HK-2 (cell line): ENCODE results near the gene PRSS12.
"Not testable (repeated sequence)": the region's sequence is repeated elsewhere in the genome, so short reads cannot be mapped to it uniquely, and the experiment has no call there.

Experiments used
- DNase-seq: peaks from one replicate; pipeline ENCODE4 v3.0.0-alpha.2; 2018; ENCODE audit not compliant: unreplicated experiment

Gene PRSS12

DNA sequence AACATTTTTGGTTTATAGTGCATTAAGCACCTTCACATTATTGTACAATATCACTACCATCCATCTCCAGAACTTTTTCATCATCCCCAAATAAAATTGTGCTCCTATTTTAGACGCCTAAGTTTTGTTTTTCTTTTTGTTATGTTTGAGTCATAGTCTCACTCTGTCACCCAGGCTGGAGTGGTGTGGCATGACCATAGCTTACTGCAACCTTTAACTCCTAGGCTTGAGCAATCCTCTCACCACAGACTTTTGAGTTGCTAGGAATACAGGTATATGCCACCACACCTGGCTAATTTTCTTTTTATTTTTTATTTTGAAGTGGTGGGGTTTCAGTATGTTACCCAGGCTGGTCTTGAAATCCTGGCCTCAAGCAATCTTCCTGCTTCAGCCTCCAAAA, 33.9 kb downstream of the PRSS12 start:
- DNase-seq: no peak

DNA sequence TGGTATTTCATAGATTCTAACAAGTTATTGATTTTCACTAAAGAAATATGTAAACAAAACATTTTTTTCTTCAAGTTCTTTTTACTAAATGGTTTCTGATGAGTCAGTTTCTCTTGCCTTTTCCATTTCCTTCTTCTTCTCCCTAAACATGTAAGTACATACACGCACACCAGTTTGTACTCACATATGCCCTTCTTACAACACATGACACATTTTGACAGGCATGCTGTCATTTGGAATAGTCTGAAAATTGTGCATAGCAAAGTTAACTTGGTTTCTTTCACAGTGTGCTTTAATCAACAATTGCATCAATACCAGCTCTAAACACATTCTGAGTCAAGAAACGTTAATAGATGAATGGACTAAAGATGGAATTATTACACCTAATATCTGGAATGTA, 35.1 kb downstream of the PRSS12 start:
- DNase-seq: no peak

GRCh38 chr4:118314221-118314620, 38.6 kb downstream of the PRSS12 start:
- no peak for DNase-seq

DNA sequence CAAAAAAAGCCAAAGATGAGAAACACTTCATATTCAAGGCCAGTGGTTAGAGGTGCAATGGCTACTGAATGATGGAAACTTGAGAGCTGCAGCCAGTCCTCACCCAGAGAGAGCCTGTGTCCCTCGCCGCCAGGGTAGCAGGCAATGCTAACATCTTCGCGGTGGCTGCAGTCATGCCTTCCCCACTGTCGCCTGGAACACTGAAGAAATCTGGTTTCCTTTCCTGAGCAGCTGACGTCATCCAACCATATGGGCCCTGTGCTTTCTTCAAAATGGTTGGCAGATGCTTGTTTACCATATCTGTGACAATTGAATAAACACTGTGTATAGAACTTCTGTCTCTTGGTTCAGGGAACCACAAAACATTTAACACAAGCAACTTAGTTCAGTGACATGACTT, 39.7 kb downstream of the PRSS12 start:
- no peak for DNase-seq

DNA sequence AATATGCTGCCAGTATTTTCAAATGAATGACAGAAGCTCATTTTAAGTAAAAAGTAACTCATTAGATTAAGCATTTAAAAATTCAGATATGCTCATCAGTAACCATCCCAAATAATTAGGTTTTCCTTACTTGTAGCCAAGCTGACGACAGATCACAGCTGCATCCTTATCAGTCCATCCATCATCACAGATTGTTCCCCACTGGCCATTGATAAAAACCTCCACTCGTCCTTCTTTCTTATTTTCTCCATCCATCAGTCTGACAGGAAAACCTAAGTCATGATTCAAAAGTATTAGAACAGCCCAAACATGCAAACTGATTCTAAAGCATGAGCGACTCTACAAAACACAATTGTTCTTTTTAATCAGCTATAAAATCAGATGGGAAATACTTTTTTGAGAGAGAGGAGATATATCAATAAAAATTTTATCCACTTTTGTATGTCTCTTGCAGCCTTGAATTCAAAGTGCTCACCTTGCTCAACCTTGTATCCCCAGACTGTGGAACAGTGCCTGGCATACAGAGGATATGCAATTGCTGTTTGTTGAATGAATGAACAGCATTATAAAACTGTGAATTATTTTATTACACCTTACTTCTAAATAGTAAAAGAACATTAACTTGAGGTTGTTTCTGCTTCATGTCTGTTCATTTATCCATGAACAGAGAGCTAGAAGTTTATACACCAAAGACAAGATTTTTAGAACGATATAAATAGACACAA, 44.3 kb downstream of the PRSS12 start:
- DNase-seq: no peak

DNA sequence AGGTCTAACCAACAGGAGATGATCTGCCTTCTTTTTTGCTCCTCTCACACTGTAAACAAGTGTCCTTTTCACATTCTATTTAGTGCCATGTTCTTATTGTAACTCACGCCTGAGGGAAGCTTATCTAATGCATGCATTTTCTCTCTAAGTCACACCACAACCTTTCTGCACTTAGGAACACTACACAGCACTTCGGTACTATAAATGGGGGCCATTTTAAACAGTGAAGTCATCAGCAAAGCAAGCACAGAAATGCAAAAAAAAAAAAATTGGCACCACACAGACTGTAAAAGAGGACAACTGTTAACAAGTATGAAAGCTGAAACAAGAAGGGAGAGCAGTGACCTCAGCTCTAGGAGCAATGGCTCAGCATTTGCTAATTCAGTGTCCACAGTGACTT, 45.2 kb downstream of the PRSS12 start:
- DNase-seq: no peak

- not testable (repeated sequence) for DNase-seq
Observed at GRCh38 chr4:118299619-118300018, 53.2 kb downstream of the PRSS12 start.

DNA sequence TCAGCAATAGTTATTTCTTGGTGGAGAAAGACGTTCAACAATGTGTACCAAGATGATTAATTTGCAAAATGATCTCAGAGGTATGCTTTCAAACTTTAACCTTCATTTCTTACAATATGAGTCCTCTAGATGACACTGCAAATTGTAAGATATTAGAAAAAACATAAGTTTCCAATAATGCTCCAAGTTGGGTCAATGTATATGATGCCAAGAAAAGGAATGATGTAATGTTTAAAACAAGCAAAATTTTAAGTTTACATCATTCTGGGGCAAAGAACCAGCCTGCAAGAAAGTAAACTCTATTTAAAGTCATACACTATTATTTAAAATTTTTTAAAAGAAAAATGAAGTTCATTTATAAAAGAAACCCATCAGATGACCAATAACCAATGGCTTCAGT, 56.1 kb downstream of the PRSS12 start:
- DNase-seq: no peak

DNA sequence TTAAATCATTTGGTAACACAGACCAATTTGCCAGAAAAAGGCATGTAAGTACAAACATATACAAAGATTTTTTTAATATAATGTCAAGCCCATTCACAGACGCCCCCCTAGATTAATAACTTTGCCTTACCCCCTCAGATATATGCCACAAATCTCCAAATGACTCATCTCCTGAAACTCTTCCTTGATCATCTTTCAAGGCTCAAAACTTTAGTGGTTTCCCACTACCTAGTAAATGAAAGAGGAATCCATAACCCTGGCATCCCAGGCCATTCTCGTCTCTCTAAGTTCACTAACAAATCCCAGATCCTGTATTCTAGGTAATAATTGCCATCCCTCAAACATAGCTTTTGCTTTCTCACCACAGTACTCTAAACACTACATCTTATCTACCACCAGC, 61.9 kb downstream of the PRSS12 start:
- no peak for DNase-seq

GRCh38 chr4:118289794-118290193, 63.0 kb downstream of the PRSS12 start:
- no peak for DNase-seq

GRCh38 chr4:118287711-118288451, 64.9 kb downstream of the PRSS12 start:
- DNase-seq: no peak

- DNase-seq: no peak
Observed at GRCh38 chr4:118286685-118287084, 66.1 kb downstream of the PRSS12 start.

DNA sequence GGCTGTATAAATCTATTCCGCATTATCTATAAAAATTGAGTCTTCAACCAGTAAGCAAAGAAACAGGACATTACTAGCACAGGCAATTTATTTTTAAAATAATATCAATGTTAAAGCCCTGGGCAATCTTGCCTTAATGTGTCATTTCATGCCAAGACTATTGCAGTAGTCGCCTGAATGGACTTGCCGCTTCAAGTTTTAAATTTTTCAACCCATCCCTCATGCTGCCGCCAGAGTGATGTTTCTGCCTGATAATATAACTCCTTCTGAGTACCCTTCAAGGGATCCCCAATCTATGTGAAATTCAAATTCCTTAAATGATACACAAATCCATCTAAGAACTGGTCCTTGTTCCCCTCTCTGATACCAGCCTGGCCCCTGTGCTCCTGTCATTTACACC, 66.9 kb downstream of the PRSS12 start:
- no peak for DNase-seq

- DNase-seq: no peak
Observed at GRCh38 chr4:118284169-118284568, 68.6 kb downstream of the PRSS12 start.

DNA sequence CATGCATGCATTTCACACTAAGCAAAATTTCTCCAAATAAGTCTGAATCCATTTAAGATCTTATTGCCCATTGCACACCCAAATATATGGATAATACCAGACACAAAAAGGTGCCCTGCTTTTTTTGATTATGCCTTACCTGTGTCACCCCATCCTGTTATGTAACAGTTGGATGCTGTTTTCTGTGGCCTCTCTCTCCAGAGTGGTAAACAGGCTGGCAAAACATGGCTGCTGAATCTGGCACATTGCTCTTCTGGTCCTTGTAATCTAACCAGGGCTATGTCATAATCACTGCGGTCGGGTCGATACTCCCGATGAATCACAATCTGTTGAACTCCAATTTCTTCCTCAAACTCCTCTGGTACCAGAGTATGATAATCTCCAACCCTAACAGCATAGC, 70.1 kb downstream of the PRSS12 start:
- DNase-seq: no peak

- DNase-seq: peak; percentile 46
Observed at GRCh38 chr4:118281611-118282442, 71.0 kb downstream of the PRSS12 start.

GRCh38 chr4:118280501-118281218, 72.1 kb downstream of the PRSS12 start:
- DNase-seq: peak; percentile 42

DNA sequence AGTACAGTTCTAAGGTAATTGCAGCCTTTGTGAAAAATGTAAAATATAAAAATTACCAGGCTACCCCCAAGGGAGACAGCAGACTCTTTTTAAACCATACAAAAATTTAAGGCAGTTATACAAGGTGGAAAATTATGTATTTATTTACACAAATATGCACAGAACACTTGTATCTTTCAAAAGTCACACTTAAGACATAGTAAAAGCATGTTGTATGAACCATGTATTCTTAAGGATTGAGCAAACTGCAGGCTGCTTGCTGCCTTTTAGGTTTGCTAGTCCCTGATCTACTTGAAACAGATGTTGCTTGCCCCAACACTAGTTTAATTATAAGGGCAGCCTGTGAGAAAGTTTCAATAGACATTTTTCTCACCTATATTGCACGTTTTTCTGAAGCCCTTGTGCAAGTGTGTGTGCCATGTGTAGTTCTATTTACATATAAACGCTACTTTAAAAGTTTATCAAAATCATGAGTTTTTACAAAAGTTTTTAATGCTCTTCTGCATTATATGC, 72.8 kb downstream of the PRSS12 start:
- DNase-seq: no peak

GRCh38 chr4:118279328-118279727, 73.5 kb downstream of the PRSS12 start:
- DNase-seq: no peak

DNA sequence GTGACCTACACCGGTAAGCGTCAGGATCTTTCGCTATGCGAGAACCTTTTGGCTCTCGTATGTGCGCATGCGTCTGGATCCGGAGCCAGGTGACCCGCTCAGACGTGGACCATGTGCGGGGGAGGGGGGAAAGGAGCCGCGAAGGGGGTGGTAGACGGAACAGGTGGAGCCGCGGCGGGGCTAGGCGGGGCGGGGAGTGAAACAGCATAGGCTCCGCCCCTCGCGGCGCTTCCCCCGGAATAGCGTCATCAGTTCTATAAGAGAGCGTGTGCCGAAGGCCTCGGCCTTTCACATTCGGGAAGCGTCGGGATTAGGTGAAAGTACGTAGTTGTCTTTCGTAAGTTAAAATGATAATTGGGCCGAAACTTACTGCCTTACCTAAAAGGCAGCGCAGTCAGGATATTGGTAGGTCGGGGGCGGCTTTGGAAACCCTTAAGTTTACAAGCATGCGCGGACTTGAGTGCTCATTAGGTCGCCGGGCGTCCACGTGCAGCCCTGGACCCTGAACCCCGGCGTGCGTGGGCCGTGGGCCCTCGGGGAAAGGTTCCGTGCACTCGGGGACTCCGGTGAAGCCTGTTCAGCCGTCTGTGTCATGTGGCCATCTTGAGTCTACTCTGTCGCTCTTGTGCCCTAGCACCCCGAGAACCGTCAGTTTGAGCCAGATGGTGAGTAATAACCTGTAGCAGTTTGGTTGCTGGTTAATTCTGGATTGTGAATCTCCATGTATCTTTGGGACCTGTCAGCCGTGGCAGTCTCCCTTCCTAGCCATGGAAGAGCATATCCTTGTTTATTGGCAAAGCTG, 74.1 kb downstream of the PRSS12 start:
- DNase-seq: peak; percentile 97

DNA sequence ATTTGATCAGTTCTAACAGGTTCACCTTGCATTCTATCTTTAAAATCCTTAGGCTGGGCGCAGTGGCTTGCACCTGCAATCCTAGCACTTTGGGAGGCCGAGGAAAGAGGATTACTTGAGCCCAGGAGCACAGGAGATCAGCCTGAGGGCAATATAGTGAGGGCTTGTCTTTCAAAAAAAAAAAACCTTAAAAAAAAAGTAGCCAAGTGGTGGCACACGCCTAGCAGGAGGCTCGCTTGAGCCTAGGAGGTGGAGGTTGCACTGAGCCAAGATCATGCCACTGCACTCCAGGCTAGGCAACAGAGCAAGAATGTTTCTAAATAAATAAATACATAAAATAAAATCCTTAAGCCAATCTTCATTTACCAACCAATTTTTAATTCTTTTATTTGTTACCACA, 75.6 kb downstream of the PRSS12 start:
- DNase-seq: no peak
